ENCODE measurements around the gene MRPL36.

DNA sequence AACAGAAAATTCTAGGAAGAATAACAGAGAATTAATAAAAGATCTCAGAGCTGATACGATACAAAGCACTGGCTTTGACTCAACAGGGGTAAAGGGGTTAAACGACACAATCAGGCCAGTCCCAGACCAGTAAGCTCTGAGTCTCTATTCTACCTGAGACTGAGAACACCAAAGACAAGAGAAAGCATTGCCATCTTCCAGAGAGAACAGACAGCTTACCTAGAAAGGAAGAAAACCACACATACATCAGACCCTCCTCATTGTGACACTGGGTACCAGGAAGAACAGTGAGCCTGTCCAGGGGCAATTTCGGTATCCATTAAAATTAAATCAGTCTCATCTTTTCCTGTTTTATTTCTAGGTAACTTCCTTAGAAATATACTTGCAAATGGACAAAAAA, 41.1 kb downstream of the MRPL36 start:
- TF ChIP-seq POLR2A (IDR thresholded peaks at IDR 0.05), result no peak
- TF ChIP-seq, protein P1, sequence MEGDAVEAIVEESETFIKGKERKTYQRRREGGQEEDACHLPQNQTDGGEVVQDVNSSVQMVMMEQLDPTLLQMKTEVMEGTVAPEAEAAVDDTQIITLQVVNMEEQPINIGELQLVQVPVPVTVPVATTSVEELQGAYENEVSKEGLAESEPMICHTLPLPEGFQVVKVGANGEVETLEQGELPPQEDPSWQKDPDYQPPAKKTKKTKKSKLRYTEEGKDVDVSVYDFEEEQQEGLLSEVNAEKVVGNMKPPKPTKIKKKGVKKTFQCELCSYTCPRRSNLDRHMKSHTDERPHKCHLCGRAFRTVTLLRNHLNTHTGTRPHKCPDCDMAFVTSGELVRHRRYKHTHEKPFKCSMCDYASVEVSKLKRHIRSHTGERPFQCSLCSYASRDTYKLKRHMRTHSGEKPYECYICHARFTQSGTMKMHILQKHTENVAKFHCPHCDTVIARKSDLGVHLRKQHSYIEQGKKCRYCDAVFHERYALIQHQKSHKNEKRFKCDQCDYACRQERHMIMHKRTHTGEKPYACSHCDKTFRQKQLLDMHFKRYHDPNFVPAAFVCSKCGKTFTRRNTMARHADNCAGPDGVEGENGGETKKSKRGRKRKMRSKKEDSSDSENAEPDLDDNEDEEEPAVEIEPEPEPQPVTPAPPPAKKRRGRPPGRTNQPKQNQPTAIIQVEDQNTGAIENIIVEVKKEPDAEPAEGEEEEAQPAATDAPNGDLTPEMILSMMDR (IDR thresholded peaks at IDR 0.05), result no peak
